Testis (tissue), 3 donors: ENCODE measurements around the gene SIK3. TPM values are rescaled to one million over a fixed set of nuclear protein-coding genes. Genes with fewer than 3 reads are reported as not detected.

ENCODE experiments used
- DNase-seq: peaks from one replicate; pipeline ENCODE4 v3.0.0-alpha.2; 2019
- H3K27ac ChIP-seq, 2 donors: fragments of 200-600 bp; sonication (generic); one replicate each; pipeline ENCODE4 v1.5.1; 2019
- H3K27me3 ChIP-seq: fragments of 200-600 bp; sonication (generic); one replicate; pipeline ENCODE4 v1.5.1; 2019
- H3K36me3 ChIP-seq: fragments of 200-600 bp; sonication (generic); one replicate; pipeline ENCODE4 v1.5.1; 2017; ENCODE audit warnings: low read depth; ENCODE audit errors: missing control alignments
- H3K4me1 ChIP-seq: fragments of 200-600 bp; sonication (generic); one replicate; pipeline ENCODE4 v1.5.1; 2019
- H3K4me3 ChIP-seq, 2 donors: fragments of 200-600 bp; sonication (generic); one replicate each; pipeline ENCODE4 v1.5.1; 2017 to 2019
- H3K9me3 ChIP-seq: fragments of 200-600 bp; sonication (generic); one replicate; pipeline ENCODE4 v1.5.1; 2017
- POLR2A ChIP-seq: fragments of 450-650 bp; IDR thresholded peaks from one replicate; pipeline ENCODE4 v1.6.1; 2017; ENCODE audit warnings: antibody characterized with exemption, mild to moderate bottlenecking, moderate library complexity
- WGBS, 2 donors: methylation state at CpG; one replicate each; pipeline ENCODE4 v1.1.5; 2018; 5-methylcytosine and 5-hydroxymethylcytosine counted together
- intact Hi-C: fragments of 100-400 bp; cut with DNase I; formaldehyde crosslinking; loops from one replicate; pipeline ENCODE4 v1.15.1; 2023; ENCODE audit warnings: low total_unique reads
- polyA plus RNA-seq: library from polyadenylated mRNA; stranded (reverse); fragments of 350-450 nt; fragmentation: Illumina TruSeq; extraction: RNeasy Lipid Tissue Mini Kit (QIAGEN cat#74804); gene quantifications from one replicate; pipeline ENCODE4 v1.2.3, GENCODE V29; 2014; ENCODE audit warnings: low read depth, low replicate concordance; ENCODE audit not compliant: insufficient read depth
- total RNA-seq, 2 donors: library from RNA; depleted of rRNA; stranded (reverse); fragments of >200 nt; gene quantifications; one replicate each; pipeline ENCODE4 v1.2.3, GENCODE V29; 2016
- TF ChIP-seq, protein P1 (sequence below), 3 experiments: fragments of 450-650 bp in 2 of 3; fragments of 200-600 bp in 1 of 3; sonication (generic) in 1 of 3; IDR thresholded peaks; one replicate each; pipeline ENCODE4 v1.5.1; 2016 to 2019; ENCODE audit warnings: antibody characterized with exemption in 3 of 3, mild to moderate bottlenecking in 2 of 3, moderate library complexity in 1 of 3

SIK3 gene
- total and polyA plus RNA-seq, 3 donors from 2014 or later, result 112 to 125 (median 123) TPM

DNA sequence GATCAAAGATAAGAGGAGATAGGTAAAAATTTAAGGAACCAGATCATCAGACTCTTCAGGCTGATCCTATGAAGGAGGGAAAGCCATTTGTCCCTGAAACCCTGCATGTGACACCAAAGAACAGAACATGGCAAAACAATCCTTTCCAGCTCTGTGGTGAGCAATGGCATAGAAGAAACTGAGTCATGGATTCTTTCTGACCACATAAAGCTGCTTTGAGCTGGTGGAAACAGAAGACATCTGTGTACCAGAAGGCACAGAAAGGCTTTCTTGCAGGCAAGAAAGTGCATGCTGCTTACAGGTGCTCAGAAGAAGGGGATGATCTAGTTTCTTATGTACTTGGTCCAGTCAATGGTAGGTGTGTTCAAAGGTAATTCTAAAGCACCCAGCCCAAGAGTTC lies 215.8 kb downstream of the SIK3 start:
- intact Hi-C loops, result no loop called here
- Histone ChIP-seq H3K9me3 (no peaks in the 10 kb centered on the region), H3K27me3 (no peaks in the 10 kb centered on the region), H3K4me1 (no peaks in the 10 kb centered on the region), H3K36me3 (no peaks in the 10 kb centered on the region), H3K27ac (no peak overlapping the region), H3K4me3 (no peak overlapping the region)
- TF ChIP-seq POLR2A, result no peak
- TF ChIP-seq, protein P1, sequence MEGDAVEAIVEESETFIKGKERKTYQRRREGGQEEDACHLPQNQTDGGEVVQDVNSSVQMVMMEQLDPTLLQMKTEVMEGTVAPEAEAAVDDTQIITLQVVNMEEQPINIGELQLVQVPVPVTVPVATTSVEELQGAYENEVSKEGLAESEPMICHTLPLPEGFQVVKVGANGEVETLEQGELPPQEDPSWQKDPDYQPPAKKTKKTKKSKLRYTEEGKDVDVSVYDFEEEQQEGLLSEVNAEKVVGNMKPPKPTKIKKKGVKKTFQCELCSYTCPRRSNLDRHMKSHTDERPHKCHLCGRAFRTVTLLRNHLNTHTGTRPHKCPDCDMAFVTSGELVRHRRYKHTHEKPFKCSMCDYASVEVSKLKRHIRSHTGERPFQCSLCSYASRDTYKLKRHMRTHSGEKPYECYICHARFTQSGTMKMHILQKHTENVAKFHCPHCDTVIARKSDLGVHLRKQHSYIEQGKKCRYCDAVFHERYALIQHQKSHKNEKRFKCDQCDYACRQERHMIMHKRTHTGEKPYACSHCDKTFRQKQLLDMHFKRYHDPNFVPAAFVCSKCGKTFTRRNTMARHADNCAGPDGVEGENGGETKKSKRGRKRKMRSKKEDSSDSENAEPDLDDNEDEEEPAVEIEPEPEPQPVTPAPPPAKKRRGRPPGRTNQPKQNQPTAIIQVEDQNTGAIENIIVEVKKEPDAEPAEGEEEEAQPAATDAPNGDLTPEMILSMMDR (IDR thresholded peaks at IDR 0.05), result no peak
- no peak for DNase-seq

DNA sequence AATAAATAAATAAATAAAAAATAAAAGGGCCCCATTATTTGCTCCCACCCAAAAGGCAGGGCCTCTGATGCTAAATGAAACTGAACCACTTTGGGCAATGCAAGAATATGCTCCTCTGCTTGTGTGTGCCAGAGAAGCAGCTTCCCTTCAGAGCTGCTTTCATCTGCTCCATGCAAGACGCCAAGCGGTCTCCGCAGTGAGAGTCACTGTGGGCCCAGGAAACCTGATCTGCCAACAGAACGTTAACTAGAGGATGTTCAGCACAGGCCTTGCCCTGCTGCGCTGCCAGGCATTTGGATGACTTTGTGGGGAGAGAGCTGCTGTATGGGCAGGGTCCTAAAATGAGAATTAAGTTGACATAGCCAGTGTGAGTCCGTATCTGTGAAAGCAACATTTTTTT lies 217.1 kb downstream of the SIK3 start:
- TF ChIP-seq, protein P1 (IDR thresholded peaks at IDR 0.05), result no peak
- TF ChIP-seq POLR2A, result no peak
- no peak for DNase-seq
- H3K27ac ChIP-seq, result no peak overlapping the region
- H3K4me1 ChIP-seq, result no peaks in the 10 kb centered on the region
- H3K36me3 ChIP-seq, result no peaks in the 10 kb centered on the region
- intact Hi-C loops, result no loop called here
- H3K27me3 ChIP-seq, result no peaks in the 10 kb centered on the region
- 80 to 87% methylated on average over 6 of the region's 6 CpGs for WGBS, 2 donors
- no peak overlapping the region for H3K4me3 ChIP-seq
- H3K9me3 ChIP-seq, result no peaks in the 10 kb centered on the region

DNA sequence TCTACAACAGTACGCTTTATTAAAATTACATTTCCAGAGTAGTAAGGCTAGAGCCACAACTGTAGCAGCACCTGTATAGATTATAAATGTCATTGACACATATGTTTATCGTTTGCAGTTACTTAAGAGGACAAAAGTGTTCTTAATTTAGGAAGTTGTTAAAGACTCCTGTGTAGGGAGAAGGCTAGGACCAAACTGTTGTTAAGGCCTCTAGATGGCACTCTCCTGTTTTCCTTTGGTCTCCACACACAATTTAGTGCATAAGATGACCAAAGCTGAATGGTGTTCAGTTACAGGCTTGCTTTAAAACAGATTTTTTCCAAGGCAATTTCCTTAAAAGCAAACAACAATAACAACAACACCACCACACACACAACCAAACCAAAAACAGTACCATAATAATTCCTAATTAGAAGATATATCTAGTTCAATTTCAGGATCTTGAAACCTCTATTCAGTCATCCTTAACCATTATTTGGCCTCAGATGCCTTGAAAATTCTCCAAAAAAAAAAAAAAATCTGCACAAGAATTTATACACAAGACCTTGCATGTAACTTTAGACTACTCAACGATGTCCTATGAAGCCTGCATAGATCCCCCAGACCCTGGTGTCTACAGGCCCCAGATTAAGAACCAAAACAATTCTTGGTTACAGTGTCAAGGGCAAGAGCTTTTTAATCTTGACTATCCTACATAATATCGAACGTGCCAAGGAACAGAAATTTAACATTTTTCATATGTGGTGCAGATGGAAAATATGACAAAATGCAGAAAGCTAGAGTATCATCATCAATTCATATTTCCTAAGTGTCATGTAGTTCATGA lies 218.2 kb downstream of the SIK3 start:
- no peak for TF ChIP-seq POLR2A
- TF ChIP-seq, protein P1 (IDR thresholded peaks at IDR 0.05), result peak; percentile 29 to 62 (median 50)
- H3K27ac ChIP-seq, result no peak overlapping the region
- intact Hi-C loops, result loop anchor here (10.0 kb wide), 1 partner anchor 225 kb away; no protein-coding TSS in a partner anchor

DNA sequence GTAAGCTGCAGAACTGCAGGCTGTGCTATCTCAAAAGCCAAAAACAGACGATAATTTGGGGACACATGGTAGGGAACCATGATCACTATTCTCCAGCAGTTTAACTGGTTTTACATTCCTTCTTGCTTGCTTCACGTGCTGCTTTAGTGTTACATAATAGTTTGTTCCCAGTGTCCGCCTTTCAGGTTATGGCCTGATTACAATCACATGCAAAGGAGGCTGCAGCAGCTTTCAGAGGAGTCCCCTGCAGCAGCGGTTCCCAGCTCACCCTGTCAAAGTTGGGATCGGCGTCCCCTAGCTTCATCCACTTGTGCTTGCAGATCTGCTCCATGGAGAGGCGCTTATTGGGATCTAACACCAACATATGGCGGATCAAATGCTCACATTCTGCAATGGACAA lies 221.6 kb downstream of the SIK3 start:
- TF ChIP-seq, protein P1 (IDR thresholded peaks at IDR 0.05), result no peak
- TF ChIP-seq POLR2A, result no peak
- Histone ChIP-seq H3K9me3 (no peaks in the 10 kb centered on the region), H3K4me3 (no peak overlapping the region), H3K27ac (no peak overlapping the region), H3K27me3 (no peaks in the 10 kb centered on the region), H3K4me1 (peaks cover 13% of the 10 kb centered on the region), H3K36me3 (no peaks in the 10 kb centered on the region)
- 92 to 95% methylated on average over 8 of the region's 8 CpGs for WGBS, 2 donors
- intact Hi-C loops, result loop anchor here (10.0 kb wide), 1 partner anchor 228 kb away; no protein-coding TSS in a partner anchor
- DNase-seq, result no peak

More for the DNA sequence above, 218.2 kb downstream of the SIK3 start:
- Histone ChIP-seq H3K9me3 (no peaks in the 10 kb centered on the region), H3K36me3 (no peaks in the 10 kb centered on the region), H3K27me3 (no peaks in the 10 kb centered on the region), H3K4me1 (no peaks in the 10 kb centered on the region), H3K4me3 (no peak overlapping the region)
- DNase-seq, result no peak
- 53 to 61% methylated on average over 5 of the region's 5 CpGs for WGBS, 2 donors
